HG02642 (cell line): ENCODE data around the gene PLEKHA7.
"Not testable (repeated sequence)": the region's sequence is repeated elsewhere in the genome, so short reads cannot be mapped to it uniquely, and the experiment has no call there.

ENCODE experiments used
- ATAC-seq: cut with Tn5 transposase; IDR thresholded peaks from one replicate; pipeline ENCODE4 v1.9.1; 2021; ENCODE audit warnings: mild to moderate bottlenecking; ENCODE audit not compliant: unreplicated experiment, poor library complexity

Gene PLEKHA7

DNA sequence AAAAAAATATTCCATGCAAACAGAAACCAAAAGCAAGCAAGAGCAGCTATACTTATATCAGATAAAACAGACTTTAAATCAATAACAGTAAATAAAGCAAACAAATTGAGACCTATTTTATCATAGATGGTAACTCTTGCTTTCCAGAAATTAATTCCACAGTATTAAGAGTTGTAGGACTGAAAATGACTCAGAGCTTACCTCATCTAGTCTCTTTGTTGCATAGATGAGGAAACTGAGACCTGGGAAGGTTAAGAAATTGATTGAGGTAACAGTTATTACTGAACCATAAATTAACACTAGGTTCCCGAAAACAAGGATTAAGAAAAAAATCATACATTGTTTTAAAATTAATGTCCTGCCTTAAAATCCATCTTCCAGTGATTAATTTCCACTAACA lies 123.8 kb downstream of the PLEKHA7 start:
- no peak for ATAC-seq

DNA sequence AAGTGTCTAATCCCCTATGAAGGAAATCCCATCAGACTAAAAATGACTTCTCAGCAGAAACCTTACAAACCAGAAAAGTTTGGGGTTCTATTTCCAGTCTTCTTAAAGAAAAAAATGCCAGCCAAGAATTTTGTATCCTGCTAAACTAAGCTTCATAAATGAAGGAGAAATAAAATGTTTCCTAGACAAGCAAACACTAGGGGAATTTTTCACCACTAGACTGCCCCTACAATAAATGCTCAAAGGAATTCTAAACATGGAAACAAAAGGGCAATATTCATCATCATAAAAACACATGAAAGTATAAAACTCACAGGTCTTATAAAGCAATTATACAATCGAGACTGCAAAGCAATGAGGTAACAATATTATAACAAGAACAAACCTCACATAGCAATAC lies 124.3 kb downstream of the PLEKHA7 start:
- no peak for ATAC-seq

DNA sequence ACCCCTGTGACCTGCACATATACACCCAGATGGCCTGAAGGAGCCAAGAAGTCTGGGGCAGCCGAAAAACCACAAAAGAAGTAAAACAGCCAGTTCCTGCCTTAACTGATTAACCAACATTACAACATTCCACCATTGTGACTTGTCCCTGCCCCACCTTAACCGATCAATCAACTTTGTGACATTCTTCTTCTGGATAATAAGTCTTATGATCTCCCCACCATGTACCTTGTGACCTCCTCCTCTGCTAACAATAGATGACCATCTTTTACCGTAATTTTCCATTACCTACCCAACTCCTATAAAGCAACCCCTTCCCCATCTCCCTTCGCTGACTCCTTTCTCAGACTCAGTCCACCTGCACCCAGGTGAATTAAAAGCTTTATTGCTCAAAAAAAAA lies 125.2 kb downstream of the PLEKHA7 start:
- not testable (repeated sequence) for ATAC-seq

- ATAC-seq = not testable (repeated sequence)
Measured at GRCh38 chr11:16887887-16888286, 126.3 kb downstream of the PLEKHA7 start.

GRCh38 chr11:16883174-16883573 lies 131.0 kb downstream of the PLEKHA7 start:
- ATAC-seq = no peak

GRCh38 chr11:16881766-16882165 lies 132.4 kb downstream of the PLEKHA7 start:
- no peak for ATAC-seq

DNA sequence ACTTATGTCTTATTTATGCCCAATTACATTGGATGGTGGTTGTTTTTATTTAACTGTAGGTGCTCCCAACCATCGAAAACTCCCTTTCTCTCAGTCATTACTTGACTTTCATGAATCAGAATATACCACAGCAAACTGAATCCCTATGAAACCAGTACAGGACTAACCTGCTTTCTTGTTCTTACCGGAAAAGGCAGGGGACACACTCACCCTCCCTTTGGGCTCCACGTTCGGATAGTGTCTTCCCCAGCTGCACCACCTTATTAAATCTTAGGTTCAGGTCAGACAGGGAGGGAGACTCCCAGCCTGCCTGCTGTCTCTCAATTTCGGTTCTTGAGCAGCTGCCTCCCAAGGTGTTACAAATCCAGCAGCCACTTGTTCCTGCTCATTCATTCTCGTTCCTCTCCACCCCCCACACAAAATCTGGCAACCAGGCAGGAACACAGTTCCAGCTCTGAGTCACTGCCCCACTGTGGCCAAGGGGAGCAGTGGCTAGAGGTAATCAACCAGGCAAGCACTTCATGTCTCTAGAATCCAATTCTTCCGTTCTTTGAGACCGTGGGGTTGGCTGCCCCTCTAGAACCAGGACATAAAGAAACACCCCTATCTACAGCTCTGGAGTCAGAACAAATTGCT lies 133.0 kb downstream of the PLEKHA7 start:
- no peak for ATAC-seq

DNA sequence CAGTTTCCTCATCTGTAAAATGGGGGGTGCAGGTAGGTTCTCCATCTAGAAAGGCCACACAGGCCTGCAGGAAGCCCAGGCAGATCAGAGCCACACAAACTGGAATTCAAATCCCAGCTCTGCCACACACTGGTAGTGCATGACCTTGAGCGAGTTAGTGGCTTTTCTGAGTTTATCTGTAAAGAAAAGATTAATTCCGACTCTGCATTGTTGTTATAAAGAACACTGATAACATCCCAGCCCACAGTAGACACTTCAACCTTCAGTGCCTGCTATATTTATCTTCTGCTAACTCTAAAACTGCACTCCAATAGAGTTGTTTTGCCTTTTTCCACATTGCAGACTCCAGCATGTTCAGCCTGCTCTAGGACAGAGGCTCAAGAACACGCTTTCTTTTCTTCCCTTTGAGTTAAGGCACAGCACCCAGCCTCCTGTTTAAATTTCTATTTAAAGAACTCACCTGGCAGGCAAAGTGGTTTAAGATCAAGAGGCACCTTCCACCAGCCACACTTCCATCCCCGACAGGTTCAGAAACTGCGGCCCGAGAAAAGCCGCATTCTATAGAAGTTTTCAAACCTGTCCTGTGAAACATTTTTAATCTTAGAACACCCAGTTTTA lies 133.9 kb downstream of the PLEKHA7 start:
- ATAC-seq = no peak

- no peak for ATAC-seq
Measured at GRCh38 chr11:16879690-16880089, 134.5 kb downstream of the PLEKHA7 start.

DNA sequence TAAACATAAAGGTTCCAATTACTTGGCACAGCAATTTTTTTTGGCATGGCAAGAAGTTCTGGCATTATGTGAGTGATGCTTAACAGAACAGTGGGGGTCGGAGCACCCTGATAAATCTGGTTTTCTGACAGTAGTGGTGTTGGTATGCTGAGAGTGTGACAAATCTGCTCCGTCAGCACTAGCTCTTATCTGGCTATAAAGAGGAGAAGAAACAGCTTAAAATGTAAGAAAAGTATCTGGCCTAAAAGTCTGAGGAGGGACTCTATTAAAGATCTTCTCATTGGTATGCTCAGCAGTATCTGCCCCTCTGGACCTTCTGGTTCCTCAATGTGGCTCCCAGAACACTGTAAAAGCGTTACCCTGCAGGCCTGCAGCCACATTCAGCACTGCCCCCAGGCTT lies 137.4 kb downstream of the PLEKHA7 start:
- no peak for ATAC-seq

DNA sequence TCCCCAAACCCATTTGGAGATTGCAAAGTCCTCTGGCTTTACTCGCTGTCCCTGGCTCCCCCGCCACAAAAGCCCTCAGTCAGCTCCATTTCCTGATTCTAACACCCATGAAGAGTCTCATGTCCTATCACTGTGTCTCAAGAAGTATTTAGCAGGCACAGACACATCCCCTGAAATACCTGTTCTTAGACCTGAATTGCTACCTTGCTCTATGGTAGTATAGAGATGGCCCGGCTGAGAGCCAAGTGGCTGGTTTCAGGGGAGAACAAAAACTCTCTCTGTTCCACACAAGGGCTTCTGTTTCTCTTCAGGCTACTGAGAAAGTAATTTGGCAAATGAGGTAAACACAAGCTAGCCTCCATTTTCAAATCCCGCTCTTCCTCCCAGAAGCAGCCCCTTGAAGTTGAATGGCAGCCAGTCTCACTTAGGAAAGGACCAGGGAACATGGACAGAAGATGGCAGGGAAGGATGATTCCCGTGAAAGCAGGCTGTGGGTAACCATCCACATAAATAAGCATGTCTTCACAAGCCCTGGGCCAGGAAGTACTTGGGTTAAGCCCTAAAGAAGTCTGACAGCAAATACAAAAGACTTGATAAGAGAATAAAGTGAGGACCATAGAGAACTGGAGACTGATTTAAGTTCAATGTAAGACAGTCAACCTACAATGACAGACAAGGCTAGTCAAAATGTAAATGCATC lies 138.0 kb downstream of the PLEKHA7 start:
- ATAC-seq = no peak

DNA sequence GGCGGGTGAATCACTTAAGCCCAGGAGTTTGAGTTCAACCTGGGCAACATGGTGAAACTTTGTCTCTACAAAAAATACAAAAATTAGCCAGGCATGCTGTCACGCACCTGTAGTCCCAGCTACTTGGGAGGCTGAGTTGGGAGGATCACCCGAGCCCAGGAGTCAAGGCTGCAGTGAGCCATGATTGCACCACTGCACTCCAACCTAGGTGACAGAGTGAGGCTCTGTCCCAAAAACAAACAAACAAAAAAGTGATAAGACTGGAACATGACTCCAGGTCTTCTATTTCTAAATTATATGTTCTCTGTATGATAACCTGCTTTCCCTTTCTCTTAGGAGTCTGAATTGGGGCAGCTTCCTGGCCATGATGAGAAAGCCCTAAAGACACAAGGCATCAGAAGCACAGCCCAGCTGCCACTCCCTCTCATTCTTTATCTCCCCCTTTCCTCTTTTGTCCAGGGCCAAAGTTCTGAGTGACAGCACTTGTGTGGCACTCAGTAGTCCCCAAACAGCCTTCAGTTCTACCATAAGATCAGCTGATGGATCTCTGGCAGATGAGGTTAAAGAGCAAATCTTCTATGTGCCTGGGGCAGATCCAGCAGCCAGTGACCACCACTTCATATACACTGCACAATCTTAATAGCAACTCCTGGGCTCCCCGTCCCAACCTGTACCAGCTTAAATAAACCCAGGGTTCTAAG lies 139.8 kb downstream of the PLEKHA7 start:
- no peak for ATAC-seq

- no peak for ATAC-seq
Measured at GRCh38 chr11:16873289-16873688, 140.9 kb downstream of the PLEKHA7 start.

GRCh38 chr11:16871368-16871767 lies 142.8 kb downstream of the PLEKHA7 start:
- ATAC-seq = no peak

GRCh38 chr11:16867097-16867496 lies 147.1 kb downstream of the PLEKHA7 start:
- no peak for ATAC-seq

- not testable (repeated sequence) for ATAC-seq
Measured at GRCh38 chr11:16864428-16864827, 149.8 kb downstream of the PLEKHA7 start.

DNA sequence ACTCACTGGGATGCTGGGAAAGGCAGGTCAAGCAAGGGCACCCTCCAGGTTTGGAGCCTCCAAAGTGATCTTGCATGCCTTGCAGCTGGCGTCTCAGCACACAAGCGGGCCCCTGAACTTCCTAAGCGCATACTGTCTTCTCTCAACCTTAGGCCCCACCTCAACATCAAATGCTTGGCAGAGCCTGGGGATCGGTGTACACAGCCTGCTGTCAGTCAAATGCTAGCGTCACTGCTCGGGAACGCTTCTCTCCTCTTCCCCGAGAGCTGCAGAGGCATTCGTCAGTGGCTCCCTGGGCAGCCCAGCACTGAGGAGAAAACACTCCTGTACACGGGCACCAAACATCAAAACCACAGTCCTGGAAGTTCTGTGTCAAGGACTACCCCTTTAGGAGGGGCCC lies 150.8 kb downstream of the PLEKHA7 start:
- no peak for ATAC-seq

- ATAC-seq = no peak
Measured at GRCh38 chr11:16862726-16863125, 151.5 kb downstream of the PLEKHA7 start.

DNA sequence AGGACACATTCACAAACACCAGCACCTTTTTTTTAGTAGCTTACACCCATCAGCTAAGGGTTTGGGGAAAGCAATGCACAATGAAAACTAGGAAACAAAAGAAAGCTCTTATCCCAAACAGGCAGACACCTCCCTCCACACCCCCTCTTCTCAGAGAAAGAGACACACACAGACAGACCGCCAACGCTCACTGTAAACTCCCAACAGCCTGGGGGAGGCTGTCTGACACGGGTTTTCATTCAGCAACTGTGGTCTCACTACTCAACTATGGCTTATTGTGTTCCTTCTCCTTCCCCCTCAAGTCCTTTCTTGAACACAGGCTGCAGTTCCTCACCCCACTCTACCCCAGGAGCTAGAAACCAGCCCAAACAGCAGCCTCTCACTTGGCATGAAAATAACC lies 152.4 kb downstream of the PLEKHA7 start:
- no peak for ATAC-seq

DNA sequence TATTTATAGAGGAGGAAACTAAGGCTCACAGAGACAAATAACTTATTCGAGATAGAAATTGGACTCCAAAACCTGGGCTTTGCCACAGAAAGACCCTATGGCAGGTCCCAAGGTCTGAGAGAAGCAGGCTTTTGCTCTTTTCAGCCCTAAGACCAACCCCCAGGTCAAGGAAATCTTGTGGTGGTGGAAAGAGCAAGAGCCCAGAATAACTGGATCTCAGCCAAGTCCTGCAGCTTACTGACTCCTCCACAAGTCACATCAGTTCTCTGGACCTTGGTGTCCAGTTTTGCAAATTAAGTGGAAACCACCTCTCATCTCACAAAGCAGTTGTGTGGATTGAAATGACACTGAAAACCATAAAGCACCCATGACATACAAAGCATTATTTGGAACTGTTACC lies 153.6 kb downstream of the PLEKHA7 start:
- ATAC-seq = no peak

GRCh38 chr11:16859651-16860050 lies 154.6 kb downstream of the PLEKHA7 start:
- no peak for ATAC-seq
